CD14-positive monocyte (primary cell): ENCODE data around the gene PIK3R6. TPM values are rescaled to one million over a fixed set of nuclear protein-coding genes. Genes with fewer than 3 reads are reported as not detected.
A peak's percentile ranks its signal among the peaks of the same experiment; 100 is the strongest.

Experiments used
- DNase-seq, 3 donors: peaks; one replicate each; pipeline ENCODE4 v3.0.0-alpha.2; 2011 to 2022
- H2AFZ ChIP-seq: 2 replicates; pipeline ENCODE4 v1.6.0; 2012; ENCODE audit warnings: mild to moderate bottlenecking, low read depth, low read length, inconsistent platforms; ENCODE audit not compliant: insufficient read depth, poor library complexity, severe bottlenecking
- H3K27ac ChIP-seq, 2 donors: 1 replicate in 1 of 2; 2 replicates in 1 of 2; pipeline ENCODE4 v1.5.1; 2012 to 2013; ENCODE audit warnings: low read length in 2 of 2, control low read depth in 1 of 2, inconsistent platforms in 1 of 2, low read depth in 1 of 2, mild to moderate bottlenecking in 1 of 2
- H3K27me3 ChIP-seq, 2 donors: one replicate each; pipeline versions ENCODE4 v1.6.0 to v1.6.1; 2011 to 2013; ENCODE audit warnings: low read length in 2 of 2; ENCODE audit not compliant: control insufficient read depth in 2 of 2, insufficient read depth in 2 of 2
- H3K36me3 ChIP-seq, 2 donors: replicated peaks in 1 of 2; 1 replicate in 1 of 2; 2 replicates in 1 of 2; pipeline versions ENCODE4 v1.5.1 to v1.6.1; 2012 to 2013; ENCODE audit warnings: low read length in 2 of 2, control low read depth in 1 of 2, inconsistent platforms in 1 of 2, mild to moderate bottlenecking in 1 of 2; ENCODE audit not compliant: insufficient read depth in 2 of 2, control insufficient read depth in 1 of 2
- H3K4me1 ChIP-seq, 2 donors: 1 replicate in 1 of 2; 2 replicates in 1 of 2; pipeline versions ENCODE4 v1.5.1 to v1.6.1; 2012 to 2013; ENCODE audit warnings: low read length in 2 of 2, control low read depth in 1 of 2, inconsistent platforms in 1 of 2, mild to moderate bottlenecking in 1 of 2, moderate library complexity in 1 of 2; ENCODE audit not compliant: insufficient read depth in 2 of 2, control insufficient read depth in 1 of 2
- H3K4me2 ChIP-seq: replicated peaks from 2 replicates; pipeline ENCODE3; 2012; ENCODE audit warnings: low read length, moderate library complexity, mild to moderate bottlenecking; ENCODE audit not compliant: poor library complexity, severe bottlenecking; ENCODE audit errors: extremely low read depth
- H3K4me3 ChIP-seq, 3 experiments: fragments of 200-600 bp in 1 of 3; sonication (generic) in 1 of 3; replicated peaks in 1 of 3; 1 replicate in 2 of 3; 2 replicates in 1 of 3; pipeline ENCODE4 v1.5.1; 2011 to 2013; ENCODE audit warnings: low read length in 3 of 3, mild to moderate bottlenecking in 3 of 3, control low read depth in 2 of 3, low read depth in 2 of 3, inconsistent platforms in 1 of 3, moderate library complexity in 1 of 3
- H3K79me2 ChIP-seq: 2 replicates; pipeline ENCODE4 v1.6.0; 2012; ENCODE audit warnings: mild to moderate bottlenecking, control low read depth, inconsistent platforms, low read length, moderate library complexity; ENCODE audit not compliant: insufficient read depth
- H3K9ac ChIP-seq: 2 replicates; pipeline ENCODE4 v1.6.0; 2017; ENCODE audit warnings: low read length, mild to moderate bottlenecking; ENCODE audit not compliant: insufficient read depth, poor library complexity, severe bottlenecking
- H3K9me3 ChIP-seq, 2 donors: replicated peaks in 1 of 2; 1 replicate in 1 of 2; 2 replicates in 1 of 2; pipeline versions ENCODE4 v1.5.1 to v1.6.1; 2012 to 2013; ENCODE audit warnings: low read length in 2 of 2, control low read depth in 1 of 2; ENCODE audit not compliant: control insufficient read depth in 1 of 2, insufficient read depth in 1 of 2
- H4K20me1 ChIP-seq: 2 replicates; pipeline ENCODE4 v1.6.0; 2012; ENCODE audit warnings: mild to moderate bottlenecking, low read length, control low read depth, moderate library complexity; ENCODE audit not compliant: insufficient read depth
- H3K27ac Mint-ChIP-seq, 7 donors: one replicate each; pipeline ENCODE4 v1.8.0; 2020; ENCODE audit warnings: mild to moderate bottlenecking in 7 of 7, mixed read lengths in 7 of 7, moderate library complexity in 6 of 7, inconsistent platforms in 2 of 7
- H3K27me3 Mint-ChIP-seq, 3 donors: one replicate each; pipeline ENCODE4 v1.8.0; 2021 to 2022; ENCODE audit warnings: low read depth in 3 of 3, mild to moderate bottlenecking in 3 of 3, mixed read lengths in 3 of 3, moderate library complexity in 3 of 3, inconsistent platforms in 1 of 3
- H3K36me3 Mint-ChIP-seq, 2 donors: one replicate each; pipeline ENCODE4 v1.8.0; 2020; ENCODE audit warnings: mixed read lengths in 2 of 2, inconsistent platforms in 1 of 2, mild to moderate bottlenecking in 1 of 2
- H3K4me1 Mint-ChIP-seq: one replicate; pipeline ENCODE4 v1.8.0; 2020; ENCODE audit warnings: mild to moderate bottlenecking, mixed read lengths
- H3K4me3 Mint-ChIP-seq, 2 donors: one replicate each; pipeline ENCODE4 v1.8.0; 2020; ENCODE audit warnings: mild to moderate bottlenecking in 2 of 2, mixed read lengths in 2 of 2, moderate library complexity in 1 of 2
- H3K9me3 Mint-ChIP-seq, 7 donors: one replicate each; pipeline ENCODE4 v1.8.0; 2020 to 2022; ENCODE audit warnings: mixed read lengths in 7 of 7, mild to moderate bottlenecking in 6 of 7, moderate library complexity in 6 of 7, inconsistent platforms in 2 of 7
- WGBS: methylation state at CpG from one replicate; pipeline ENCODE4 v1.1.5; 2013; ENCODE audit warnings: missing lambda C conversion rate; ENCODE audit not compliant: insufficient coverage; 5-methylcytosine and 5-hydroxymethylcytosine counted together
- intact Hi-C, 2 donors: fragments of 100-400 bp; cut with micrococcal nuclease; formaldehyde crosslinking; loops; one replicate each; pipeline versions ENCODE4 v1.15.0 to v1.15.1; 2023
- polyA plus RNA-seq, 3 donors: library from polyadenylated mRNA; depleted of rRNA in 1 of 3; unstranded in 2 of 3; stranded (reverse) in 1 of 3; fragments of 300-500 nt in 2 of 3; fragments of >200 nt in 1 of 3; fragmentation: Illumina TruSeq in 2 of 3; gene quantifications; 1 replicate in 2 of 3; 2 replicates in 1 of 3; pipeline ENCODE4 v1.2.3, GENCODE V29; 2012 to 2021
- TF ChIP-seq, protein P1 (sequence below): fragments of 200-600 bp; IDR thresholded peaks from one replicate; pipeline ENCODE4 v1.8.0; 2022; ENCODE audit warnings: antibody characterized with exemption, mild to moderate bottlenecking

PIK3R6 gene
- polyA plus RNA-seq, 3 donors = 3.6 to 23.3 (median 5.8) TPM

- H3K79me2 ChIP-seq = no peaks in the 10 kb centered on the region
- WGBS = no CpG with 5 or more reads among the region's 2 CpGs
- Mint-ChIP-seq H3K27ac (peak overlapping the region in 6 of 7 donors; percentile 59 to 81 (median 66)), H3K4me3 (no peak overlapping the region), H3K27me3 (peaks cover 0 to 2% (median 2%) of the 10 kb centered on the region in 3 donors), H3K9me3 (peaks cover 0 to 2% (median 0%) of the 10 kb centered on the region in 7 donors), H3K4me1 (peaks cover 24% of the 10 kb centered on the region), H3K36me3 (peaks cover 58 to 69% of the 10 kb centered on the region in 2 donors)
- H3K4me3 ChIP-seq = no peak overlapping the region
- no peaks in the 10 kb centered on the region for H3K27me3 ChIP-seq
- intact Hi-C loops = no loop called here
- TF ChIP-seq, protein P1, sequence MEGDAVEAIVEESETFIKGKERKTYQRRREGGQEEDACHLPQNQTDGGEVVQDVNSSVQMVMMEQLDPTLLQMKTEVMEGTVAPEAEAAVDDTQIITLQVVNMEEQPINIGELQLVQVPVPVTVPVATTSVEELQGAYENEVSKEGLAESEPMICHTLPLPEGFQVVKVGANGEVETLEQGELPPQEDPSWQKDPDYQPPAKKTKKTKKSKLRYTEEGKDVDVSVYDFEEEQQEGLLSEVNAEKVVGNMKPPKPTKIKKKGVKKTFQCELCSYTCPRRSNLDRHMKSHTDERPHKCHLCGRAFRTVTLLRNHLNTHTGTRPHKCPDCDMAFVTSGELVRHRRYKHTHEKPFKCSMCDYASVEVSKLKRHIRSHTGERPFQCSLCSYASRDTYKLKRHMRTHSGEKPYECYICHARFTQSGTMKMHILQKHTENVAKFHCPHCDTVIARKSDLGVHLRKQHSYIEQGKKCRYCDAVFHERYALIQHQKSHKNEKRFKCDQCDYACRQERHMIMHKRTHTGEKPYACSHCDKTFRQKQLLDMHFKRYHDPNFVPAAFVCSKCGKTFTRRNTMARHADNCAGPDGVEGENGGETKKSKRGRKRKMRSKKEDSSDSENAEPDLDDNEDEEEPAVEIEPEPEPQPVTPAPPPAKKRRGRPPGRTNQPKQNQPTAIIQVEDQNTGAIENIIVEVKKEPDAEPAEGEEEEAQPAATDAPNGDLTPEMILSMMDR = no peak
- H2AFZ ChIP-seq = no peak overlapping the region
- H3K9me3 ChIP-seq = no peaks in the 10 kb centered on the region
- DNase-seq = peak in 1 of 3 donors; percentile 7
- H3K27ac ChIP-seq = peak overlapping the region in 1 of 2 donors; percentile 49
- H3K4me2 ChIP-seq = no peak overlapping the region
- peaks cover 5% of the 10 kb centered on the region for H4K20me1 ChIP-seq
- peaks cover 14 to 21% of the 10 kb centered on the region in 2 donors for H3K4me1 ChIP-seq
- H3K9ac ChIP-seq = no peak overlapping the region
- peaks cover 33 to 61% of the 10 kb centered on the region in 2 donors for H3K36me3 ChIP-seq
Observed at GRCh38 chr17:8843344-8843743, 24.1 kb downstream of the PIK3R6 start.

DNA sequence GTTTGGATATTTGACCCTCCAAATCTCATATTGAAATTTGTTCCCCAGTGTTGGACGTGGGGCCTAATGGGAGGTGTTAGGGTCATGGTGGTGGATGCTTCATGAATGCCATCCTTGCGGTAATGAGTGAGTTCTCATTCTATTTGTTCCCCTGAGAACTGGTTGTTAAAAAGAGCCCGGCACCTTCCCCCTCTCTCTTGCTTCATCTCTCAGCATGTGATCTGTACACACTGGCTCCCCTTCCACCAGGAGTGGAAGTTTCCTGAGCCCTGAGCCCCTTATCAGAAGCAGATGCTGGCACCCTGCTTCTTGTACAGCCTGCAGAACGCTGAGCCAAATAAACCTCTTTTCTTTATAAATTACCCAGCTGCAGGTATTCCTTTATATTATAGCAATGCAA is 25.6 kb downstream of the PIK3R6 start:
- Mint-ChIP-seq H3K9me3 (peaks cover 0 to 2% (median 0%) of the 10 kb centered on the region in 7 donors), H3K4me1 (peaks cover 22% of the 10 kb centered on the region), H3K4me3 (no peak overlapping the region), H3K27ac (no peak overlapping the region), H3K36me3 (peaks cover 64 to 69% of the 10 kb centered on the region in 2 donors), H3K27me3 (peaks cover 0 to 2% (median 2%) of the 10 kb centered on the region in 3 donors)
- 33% methylated on average over 1 of the region's 4 CpGs for WGBS
- TF ChIP-seq, protein P1 = no peak
- H3K9me3 ChIP-seq = no peaks in the 10 kb centered on the region
- no peak overlapping the region for H3K4me2 ChIP-seq
- no peak overlapping the region for H3K9ac ChIP-seq
- no peak overlapping the region for H3K27ac ChIP-seq
- no peak for DNase-seq
- intact Hi-C loops = no loop called here
- H2AFZ ChIP-seq = no peak overlapping the region
- H3K79me2 ChIP-seq = no peaks in the 10 kb centered on the region
- H3K4me1 ChIP-seq = peaks cover 14 to 21% of the 10 kb centered on the region in 2 donors
- H3K36me3 ChIP-seq = peaks cover 40 to 61% of the 10 kb centered on the region in 2 donors
- no peaks in the 10 kb centered on the region for H3K27me3 ChIP-seq
- peaks cover 5% of the 10 kb centered on the region for H4K20me1 ChIP-seq
- no peak overlapping the region for H3K4me3 ChIP-seq
